A673 (cell line): Measurements from ENCODE around the gene ZBTB1.

ENCODE experiments used
- EZH2 ChIP-seq: fragments of 200-600 bp; sonication (generic); IDR thresholded peaks from 2 replicates; pipeline ENCODE4 v1.6.1; 2017; ENCODE audit warnings: borderline replicate concordance, low read depth, mild to moderate bottlenecking, mixed read lengths, antibody characterized with exemption, low read length; ENCODE audit not compliant: poor library complexity, severe bottlenecking
- TF ChIP-seq, protein P1 (sequence below): fragments of 300-800, 200-600 bp; sonication (generic); conservative IDR thresholded peaks from 2 replicates; pipeline ENCODE4 v1.5.1; 2017; ENCODE audit warnings: low read depth, mild to moderate bottlenecking, antibody characterized with exemption, low read length, moderate library complexity, mixed read lengths

DNA sequence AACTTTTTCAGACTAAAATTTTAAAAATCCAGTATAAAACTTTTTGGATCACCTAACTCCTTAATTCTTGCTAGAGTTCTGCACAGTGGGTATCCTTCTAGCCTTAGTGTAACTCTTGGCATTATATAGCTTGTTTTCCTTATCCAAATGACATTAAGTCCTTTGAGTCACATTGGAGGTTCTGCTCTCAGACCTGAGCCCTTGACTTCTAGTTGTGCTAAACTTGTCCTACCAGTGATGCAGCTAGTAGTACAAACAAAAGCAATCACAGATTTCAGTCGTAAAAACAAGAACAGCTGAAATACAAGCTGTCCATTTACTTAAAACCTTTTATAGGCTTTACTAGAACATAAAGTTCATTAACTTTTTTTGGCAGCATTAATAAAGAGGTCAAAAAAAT is 10.5 kb downstream of the ZBTB1 start:
- TF ChIP-seq, protein P1, sequence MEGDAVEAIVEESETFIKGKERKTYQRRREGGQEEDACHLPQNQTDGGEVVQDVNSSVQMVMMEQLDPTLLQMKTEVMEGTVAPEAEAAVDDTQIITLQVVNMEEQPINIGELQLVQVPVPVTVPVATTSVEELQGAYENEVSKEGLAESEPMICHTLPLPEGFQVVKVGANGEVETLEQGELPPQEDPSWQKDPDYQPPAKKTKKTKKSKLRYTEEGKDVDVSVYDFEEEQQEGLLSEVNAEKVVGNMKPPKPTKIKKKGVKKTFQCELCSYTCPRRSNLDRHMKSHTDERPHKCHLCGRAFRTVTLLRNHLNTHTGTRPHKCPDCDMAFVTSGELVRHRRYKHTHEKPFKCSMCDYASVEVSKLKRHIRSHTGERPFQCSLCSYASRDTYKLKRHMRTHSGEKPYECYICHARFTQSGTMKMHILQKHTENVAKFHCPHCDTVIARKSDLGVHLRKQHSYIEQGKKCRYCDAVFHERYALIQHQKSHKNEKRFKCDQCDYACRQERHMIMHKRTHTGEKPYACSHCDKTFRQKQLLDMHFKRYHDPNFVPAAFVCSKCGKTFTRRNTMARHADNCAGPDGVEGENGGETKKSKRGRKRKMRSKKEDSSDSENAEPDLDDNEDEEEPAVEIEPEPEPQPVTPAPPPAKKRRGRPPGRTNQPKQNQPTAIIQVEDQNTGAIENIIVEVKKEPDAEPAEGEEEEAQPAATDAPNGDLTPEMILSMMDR: no peak
- no peak for TF ChIP-seq EZH2
